Calu3 (cell line): ENCODE measurements around the gene ZNF775. TPM values are rescaled to one million over a fixed set of nuclear protein-coding genes. Genes with fewer than 3 reads are reported as not detected.

Experiments used
- BruUV-seq: library from RNA; stranded (reverse); fragments of 400-500 nt; replicated peaks from 2 replicates; lab custom pipeline; 2021; lab: Mats Ljungman, UMichigan
- CTCF ChIA-PET: fragments of 300-600 bp; sonication (Branson Sonifier 250); formaldehyde crosslinking; loops from one replicate; lab custom pipeline; 2022; ENCODE audit warnings: antibody characterized with exemption; lab: Charles Lee
- DNase-seq: peaks from one replicate; pipeline ENCODE4 v3.0.0; 2022
- H3K27ac Mint-ChIP-seq: one replicate; pipeline ENCODE4 v1.8.0; 2022; ENCODE audit warnings: mixed read lengths; ENCODE audit not compliant: unreplicated experiment
- H3K27me3 Mint-ChIP-seq: one replicate; pipeline ENCODE4 v1.8.0; 2022; ENCODE audit warnings: mixed read lengths; ENCODE audit not compliant: unreplicated experiment
- H3K36me3 Mint-ChIP-seq: one replicate; pipeline ENCODE4 v1.8.0; 2022; ENCODE audit warnings: mild to moderate bottlenecking, moderate library complexity, mixed read lengths; ENCODE audit not compliant: insufficient read depth, unreplicated experiment
- H3K4me1 Mint-ChIP-seq: one replicate; pipeline ENCODE4 v1.8.0; 2022; ENCODE audit warnings: mild to moderate bottlenecking, low read depth, mixed read lengths; ENCODE audit not compliant: unreplicated experiment
- H3K4me3 Mint-ChIP-seq: one replicate; pipeline ENCODE4 v1.8.0; 2022; ENCODE audit warnings: mild to moderate bottlenecking, low read depth, moderate library complexity, mixed read lengths; ENCODE audit not compliant: unreplicated experiment
- H3K9me3 Mint-ChIP-seq: one replicate; pipeline ENCODE4 v1.8.0; 2022; ENCODE audit warnings: low read depth, mixed read lengths; ENCODE audit not compliant: unreplicated experiment
- intact Hi-C: fragments of 100-400 bp; cut with micrococcal nuclease; formaldehyde crosslinking; loops from one replicate; pipeline ENCODE4 v1.10.0; 2022; ENCODE audit not compliant: unreplicated experiment
- total RNA-seq: library from RNA; stranded (reverse); gene quantifications from 2 replicates; pipeline ENCODE4 v1.2.3, GENCODE V29; 2022
- TF ChIP-seq, protein P1 (sequence below): fragments of 200-600 bp; IDR thresholded peaks from one replicate; pipeline ENCODE4 v1.8.0; 2022; ENCODE audit warnings: antibody characterized with exemption; ENCODE audit not compliant: unreplicated experiment

The ZNF775 gene
- total RNA-seq, 1 experiment from 2014 or later = 5.8 TPM

DNA sequence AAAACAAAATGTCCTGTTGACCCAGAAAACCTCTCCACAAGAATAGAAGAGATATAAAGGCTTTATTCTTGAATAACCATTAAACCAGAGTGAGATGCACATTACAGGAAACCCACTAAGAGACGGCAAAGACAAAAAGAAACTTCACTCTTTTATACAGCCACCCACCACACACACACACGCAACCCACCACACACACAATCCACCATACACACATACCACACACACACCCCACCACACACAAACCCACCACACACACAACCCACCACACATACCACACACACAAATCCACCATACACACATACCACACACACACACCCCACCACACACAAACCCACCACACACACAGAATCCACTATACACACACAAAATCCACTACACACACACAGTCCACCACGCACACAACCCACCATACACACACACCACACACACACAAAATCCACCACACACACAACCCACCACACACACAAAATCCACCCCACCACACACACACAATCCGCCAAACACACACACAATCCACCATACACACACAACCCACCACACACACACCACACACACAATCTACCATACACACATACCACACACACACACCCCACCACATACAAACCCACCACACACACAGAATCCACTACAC, 20.0 kb upstream of the ZNF775 start:
- Mint-ChIP-seq H3K4me1 (peaks cover 15% of the 10 kb centered on the region), H3K36me3 (peaks cover 5% of the 10 kb centered on the region), H3K27ac (no peak overlapping the region), H3K9me3 (peaks cover 3% of the 10 kb centered on the region), H3K4me3 (no peak overlapping the region), H3K27me3 (no peaks in the 10 kb centered on the region)
- TF ChIP-seq, protein P1, sequence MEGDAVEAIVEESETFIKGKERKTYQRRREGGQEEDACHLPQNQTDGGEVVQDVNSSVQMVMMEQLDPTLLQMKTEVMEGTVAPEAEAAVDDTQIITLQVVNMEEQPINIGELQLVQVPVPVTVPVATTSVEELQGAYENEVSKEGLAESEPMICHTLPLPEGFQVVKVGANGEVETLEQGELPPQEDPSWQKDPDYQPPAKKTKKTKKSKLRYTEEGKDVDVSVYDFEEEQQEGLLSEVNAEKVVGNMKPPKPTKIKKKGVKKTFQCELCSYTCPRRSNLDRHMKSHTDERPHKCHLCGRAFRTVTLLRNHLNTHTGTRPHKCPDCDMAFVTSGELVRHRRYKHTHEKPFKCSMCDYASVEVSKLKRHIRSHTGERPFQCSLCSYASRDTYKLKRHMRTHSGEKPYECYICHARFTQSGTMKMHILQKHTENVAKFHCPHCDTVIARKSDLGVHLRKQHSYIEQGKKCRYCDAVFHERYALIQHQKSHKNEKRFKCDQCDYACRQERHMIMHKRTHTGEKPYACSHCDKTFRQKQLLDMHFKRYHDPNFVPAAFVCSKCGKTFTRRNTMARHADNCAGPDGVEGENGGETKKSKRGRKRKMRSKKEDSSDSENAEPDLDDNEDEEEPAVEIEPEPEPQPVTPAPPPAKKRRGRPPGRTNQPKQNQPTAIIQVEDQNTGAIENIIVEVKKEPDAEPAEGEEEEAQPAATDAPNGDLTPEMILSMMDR = no peak
- intact Hi-C loops = no loop called here
- no TSS peak for BruUV-seq
- no peak for DNase-seq
- CTCF ChIA-PET = interaction anchor here (1.5 kb wide), 1 partner anchor 8 kb away, joined by 3 read pairs; no protein-coding TSS in a partner anchor

DNA sequence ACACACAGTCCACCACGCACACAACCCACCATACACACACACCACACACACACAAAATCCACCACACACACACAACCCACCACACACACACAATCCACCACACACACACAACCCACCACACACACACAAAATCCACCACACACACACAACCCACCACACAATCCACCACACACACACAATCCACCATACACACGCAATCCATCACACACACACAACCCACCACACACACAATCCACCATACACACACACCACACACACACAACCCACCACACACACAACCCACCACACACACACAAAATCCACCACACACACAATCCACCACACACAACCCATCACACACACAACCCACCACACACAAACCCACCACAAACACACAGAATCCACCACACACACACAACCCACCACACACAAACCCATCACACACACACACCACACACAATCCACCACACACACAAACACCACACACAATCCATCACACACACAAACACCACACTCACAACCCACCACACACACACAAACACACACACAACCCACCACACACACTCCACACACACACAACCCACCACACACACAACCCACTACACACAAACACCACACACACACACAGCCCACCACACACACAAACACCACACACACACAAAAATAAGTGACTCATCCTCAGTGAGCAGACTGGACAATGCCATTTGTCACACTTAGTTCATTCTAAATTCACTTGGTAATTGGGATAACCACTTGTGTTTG, 19.3 kb upstream of the ZNF775 start:
- peaks cover 5% of the 10 kb centered on the region for H3K36me3 Mint-ChIP-seq
- TF ChIP-seq, protein P1 = no peak
- DNase-seq = no peak
- no peak overlapping the region for H3K27ac Mint-ChIP-seq
- no TSS peak for BruUV-seq
- no peaks in the 10 kb centered on the region for H3K27me3 Mint-ChIP-seq
- CTCF ChIA-PET = no interaction called here
- no peak overlapping the region for H3K4me3 Mint-ChIP-seq
- intact Hi-C loops = no loop called here
- H3K9me3 Mint-ChIP-seq = peaks cover 3% of the 10 kb centered on the region
- peaks cover 15% of the 10 kb centered on the region for H3K4me1 Mint-ChIP-seq

DNA sequence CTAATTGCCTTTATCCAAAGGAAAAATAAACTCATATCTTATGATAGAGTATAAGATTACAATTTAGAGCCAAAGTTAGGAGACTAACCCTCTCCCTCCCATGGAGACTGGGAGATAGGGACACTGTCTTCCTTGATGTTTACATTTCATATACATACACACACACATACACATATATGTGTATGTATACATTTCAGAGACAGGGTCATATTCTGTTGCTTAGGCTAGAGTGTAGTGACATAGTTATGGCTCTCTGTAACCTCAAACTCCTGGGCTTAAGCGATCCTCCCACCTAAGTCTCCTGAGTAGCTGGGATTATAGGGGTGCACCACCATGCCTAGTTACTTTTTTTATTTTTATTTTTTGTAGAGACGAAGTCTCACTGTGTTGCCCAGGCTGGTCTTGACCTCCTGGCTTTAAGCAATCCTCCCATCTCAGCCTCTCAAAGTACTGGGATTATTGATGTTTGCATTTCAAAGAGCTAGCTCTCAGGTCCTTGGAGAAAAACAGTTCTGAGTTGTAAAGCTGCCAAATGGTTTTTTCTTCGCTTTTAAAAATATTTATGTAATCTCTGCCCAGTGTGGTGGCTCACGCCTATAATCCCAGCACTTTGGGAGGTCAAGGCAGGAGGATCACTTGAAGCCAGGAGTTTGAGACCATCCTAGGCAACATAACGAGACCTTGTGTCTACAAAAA, 18.6 kb upstream of the ZNF775 start:
- H3K4me3 Mint-ChIP-seq = no peak overlapping the region
- TF ChIP-seq, protein P1 = no peak
- H3K27ac Mint-ChIP-seq = no peak overlapping the region
- no peaks in the 10 kb centered on the region for H3K27me3 Mint-ChIP-seq
- intact Hi-C loops = no loop called here
- CTCF ChIA-PET = no interaction called here
- H3K36me3 Mint-ChIP-seq = peaks cover 5% of the 10 kb centered on the region
- peaks cover 3% of the 10 kb centered on the region for H3K9me3 Mint-ChIP-seq
- H3K4me1 Mint-ChIP-seq = peaks cover 17% of the 10 kb centered on the region
- no TSS peak for BruUV-seq
- no peak for DNase-seq

DNA sequence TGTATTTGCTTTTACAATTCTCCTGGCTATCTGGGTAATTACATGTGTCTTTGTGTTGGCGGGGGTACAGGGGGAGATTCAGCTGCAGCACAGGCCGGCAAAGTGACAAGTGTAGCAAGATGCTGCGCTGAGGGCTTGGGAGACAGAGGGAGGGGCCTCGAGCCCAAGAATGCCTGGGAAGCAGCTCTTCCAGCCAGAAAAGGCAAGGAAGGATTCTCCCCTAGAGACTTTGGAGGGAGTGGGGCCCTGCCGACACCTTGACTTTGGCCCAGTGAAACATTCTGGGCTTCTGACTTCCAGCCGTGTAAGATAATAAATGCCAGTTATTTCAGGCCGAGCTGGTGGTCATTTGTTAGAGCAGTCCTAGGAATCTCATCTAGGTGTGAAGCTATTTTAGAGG, 17.7 kb upstream of the ZNF775 start:
- intact Hi-C loops = no loop called here
- peaks cover 26% of the 10 kb centered on the region for H3K4me1 Mint-ChIP-seq
- H3K36me3 Mint-ChIP-seq = peaks cover 11% of the 10 kb centered on the region
- TF ChIP-seq, protein P1 = no peak
- H3K4me3 Mint-ChIP-seq = no peak overlapping the region
- peaks cover 3% of the 10 kb centered on the region for H3K9me3 Mint-ChIP-seq
- DNase-seq = no peak
- CTCF ChIA-PET = no interaction called here
- no peak overlapping the region for H3K27ac Mint-ChIP-seq
- H3K27me3 Mint-ChIP-seq = no peaks in the 10 kb centered on the region
- BruUV-seq = no TSS peak
